Memory B cell (primary cell): ENCODE results near the gene COL25A1.
"Not testable (repeated sequence)": the region's sequence is repeated elsewhere in the genome, so short reads cannot be mapped to it uniquely, and the experiment has no call there.

ENCODE experiments used
- ATAC-seq: fragments of 150-1000 bp; cut with Tn5 transposase; 2 replicates; pipeline ENCODE4 v1.10.0; 2021; ENCODE audit warnings: low read depth, mild to moderate bottlenecking, moderate library complexity
- DNase-seq, 2 donors: peaks; one replicate each; pipeline ENCODE4 v3.0.0; 2022; ENCODE audit warnings: low spot score in 2 of 2
- H3K27ac Mint-ChIP-seq: one replicate; pipeline ENCODE4 v1.8.0; 2022; ENCODE audit warnings: mild to moderate bottlenecking, moderate library complexity, mixed read lengths
- H3K27me3 Mint-ChIP-seq: one replicate; pipeline ENCODE4 v1.8.0; 2022; ENCODE audit warnings: mixed read lengths
- H3K36me3 Mint-ChIP-seq: one replicate; pipeline ENCODE4 v1.8.0; 2022; ENCODE audit warnings: mild to moderate bottlenecking, mixed read lengths
- H3K4me1 Mint-ChIP-seq: one replicate; pipeline ENCODE4 v1.8.0; 2022; ENCODE audit warnings: mixed read lengths
- H3K4me3 Mint-ChIP-seq: one replicate; pipeline ENCODE4 v1.8.0; 2022; ENCODE audit warnings: mild to moderate bottlenecking, moderate library complexity, mixed read lengths
- H3K9me3 Mint-ChIP-seq: one replicate; pipeline ENCODE4 v1.8.0; 2022; ENCODE audit warnings: mixed read lengths

COL25A1 gene

DNA sequence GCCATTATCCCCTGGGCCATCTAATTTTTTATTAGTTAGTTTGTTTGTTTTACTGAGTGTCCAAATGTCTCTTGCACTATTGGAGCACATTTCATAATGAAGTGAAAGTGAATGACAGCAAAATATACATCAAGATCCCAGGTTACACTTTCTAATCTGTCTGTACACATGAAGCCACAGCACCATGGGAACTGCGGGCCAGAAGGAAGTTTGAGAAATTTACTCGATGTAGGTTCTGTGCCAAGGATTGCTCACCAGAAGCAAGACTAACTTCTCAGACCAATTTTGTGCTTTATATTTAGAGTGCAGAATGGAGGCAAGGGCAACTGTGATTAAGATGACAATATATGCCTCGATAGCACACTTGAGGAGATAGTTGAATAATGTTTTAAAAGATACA is 258.0 kb downstream of the COL25A1 start:
- H3K4me1 Mint-ChIP-seq = no peaks in the 10 kb centered on the region
- DNase-seq (no peak), ATAC-seq (no peak)
- peaks cover 1% of the 10 kb centered on the region for H3K9me3 Mint-ChIP-seq
- H3K36me3 Mint-ChIP-seq = no peaks in the 10 kb centered on the region
- no peak overlapping the region for H3K27ac Mint-ChIP-seq
- no peak overlapping the region for H3K4me3 Mint-ChIP-seq
- no peaks in the 10 kb centered on the region for H3K27me3 Mint-ChIP-seq

- Mint-ChIP-seq H3K9me3 (peaks cover 5% of the 10 kb centered on the region), H3K4me1 (no peaks in the 10 kb centered on the region), H3K27ac (no peak overlapping the region), H3K27me3 (peaks cover 4% of the 10 kb centered on the region), H3K4me3 (no peak overlapping the region), H3K36me3 (no peaks in the 10 kb centered on the region)
- DNase-seq = no peak
- ATAC-seq = no peak
Measured at GRCh38 chr4:109043286-109043685, 259.2 kb downstream of the COL25A1 start.

GRCh38 chr4:109041463-109042360 is 260.7 kb downstream of the COL25A1 start:
- Mint-ChIP-seq H3K27ac (no peak overlapping the region), H3K9me3 (peaks cover 4% of the 10 kb centered on the region), H3K4me3 (no peak overlapping the region), H3K27me3 (peaks cover 4% of the 10 kb centered on the region), H3K4me1 (no peaks in the 10 kb centered on the region), H3K36me3 (no peaks in the 10 kb centered on the region)
- ATAC-seq = no peak
- DNase-seq = no peak

DNA sequence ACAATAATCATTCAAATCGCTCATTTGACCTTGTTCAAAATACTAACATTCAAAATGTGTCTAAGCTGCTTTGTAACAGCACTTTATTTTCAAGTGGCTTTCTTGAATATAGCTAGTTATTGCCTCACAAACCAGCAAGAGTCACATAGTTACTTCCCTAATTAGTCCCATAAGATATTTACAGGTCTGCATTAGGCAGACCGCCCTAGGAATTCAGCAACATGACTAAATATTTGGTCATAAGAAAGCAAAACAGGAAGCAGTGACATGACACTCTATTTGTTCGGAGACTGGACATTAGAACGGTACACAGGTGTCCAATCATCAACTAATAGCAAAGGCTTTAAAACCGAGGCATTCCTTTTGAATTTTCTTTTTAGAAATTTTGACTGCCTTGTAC is 262.0 kb downstream of the COL25A1 start:
- Mint-ChIP-seq H3K9me3 (peaks cover 4% of the 10 kb centered on the region), H3K4me3 (no peak overlapping the region), H3K4me1 (no peaks in the 10 kb centered on the region), H3K27me3 (peaks cover 4% of the 10 kb centered on the region), H3K36me3 (no peaks in the 10 kb centered on the region), H3K27ac (no peak overlapping the region)
- DNase-seq (no peak), ATAC-seq (no peak)

DNA sequence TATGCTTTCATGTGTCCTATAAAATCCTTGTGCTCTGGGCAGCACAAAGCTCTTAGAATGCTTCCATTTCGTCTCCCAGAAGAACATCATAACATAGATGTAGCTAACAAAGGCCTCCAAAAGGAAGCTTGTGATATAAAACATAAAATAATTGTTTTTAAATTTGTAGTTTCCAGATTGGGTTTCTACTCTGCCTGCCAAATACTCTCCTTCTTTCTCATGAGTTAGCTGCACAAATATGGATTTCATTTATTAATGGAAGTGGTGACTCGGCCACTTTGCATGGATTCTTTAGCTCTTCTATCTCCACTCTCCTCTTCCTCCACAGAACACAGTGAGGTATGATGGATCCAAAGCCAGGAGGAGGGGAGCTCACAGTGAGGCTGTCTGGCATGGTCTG is 265.4 kb downstream of the COL25A1 start:
- peaks cover 6% of the 10 kb centered on the region for H3K27me3 Mint-ChIP-seq
- ATAC-seq = no peak
- no peaks in the 10 kb centered on the region for H3K36me3 Mint-ChIP-seq
- no peak overlapping the region for H3K4me3 Mint-ChIP-seq
- peaks cover 4% of the 10 kb centered on the region for H3K9me3 Mint-ChIP-seq
- DNase-seq = no peak
- H3K4me1 Mint-ChIP-seq = no peaks in the 10 kb centered on the region
- no peak overlapping the region for H3K27ac Mint-ChIP-seq

DNA sequence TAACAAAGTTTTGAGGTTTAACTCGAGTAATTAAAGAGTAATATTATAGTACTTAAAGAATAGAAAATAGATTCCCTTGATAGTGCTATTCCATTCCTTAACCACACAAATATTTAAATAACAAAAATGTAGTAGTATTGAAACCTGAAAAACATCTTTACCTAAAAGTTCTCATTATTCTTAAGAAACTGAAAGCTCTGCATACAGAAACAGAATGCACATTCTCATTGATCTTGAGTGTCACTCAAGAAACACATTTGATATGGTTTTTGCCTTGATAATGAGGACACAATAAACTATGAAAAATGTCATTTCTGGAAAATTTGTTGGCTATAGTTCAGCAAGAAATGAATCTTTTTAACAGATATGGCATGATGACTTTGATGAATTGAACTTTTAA is 268.5 kb downstream of the COL25A1 start:
- Mint-ChIP-seq H3K27me3 (peaks cover 5% of the 10 kb centered on the region), H3K36me3 (no peaks in the 10 kb centered on the region), H3K9me3 (peaks cover 3% of the 10 kb centered on the region), H3K27ac (no peak overlapping the region), H3K4me1 (no peaks in the 10 kb centered on the region), H3K4me3 (no peak overlapping the region)
- ATAC-seq (no peak), DNase-seq (no peak)

- Mint-ChIP-seq H3K27me3 (peaks cover 1% of the 10 kb centered on the region), H3K4me1 (no peaks in the 10 kb centered on the region), H3K9me3 (no peaks in the 10 kb centered on the region), H3K27ac (no peak overlapping the region), H3K4me3 (no peak overlapping the region), H3K36me3 (no peaks in the 10 kb centered on the region)
- no peak for ATAC-seq
- no peak for DNase-seq
Measured at GRCh38 chr4:109032671-109033070, 269.8 kb downstream of the COL25A1 start.

GRCh38 chr4:109029987-109030386 is 272.5 kb downstream of the COL25A1 start:
- peaks cover 1% of the 10 kb centered on the region for H3K27me3 Mint-ChIP-seq
- DNase-seq (no peak), ATAC-seq (no peak)
- no peaks in the 10 kb centered on the region for H3K36me3 Mint-ChIP-seq
- H3K4me1 Mint-ChIP-seq = no peaks in the 10 kb centered on the region
- H3K9me3 Mint-ChIP-seq = no peaks in the 10 kb centered on the region
- no peak overlapping the region for H3K4me3 Mint-ChIP-seq
- H3K27ac Mint-ChIP-seq = no peak overlapping the region

DNA sequence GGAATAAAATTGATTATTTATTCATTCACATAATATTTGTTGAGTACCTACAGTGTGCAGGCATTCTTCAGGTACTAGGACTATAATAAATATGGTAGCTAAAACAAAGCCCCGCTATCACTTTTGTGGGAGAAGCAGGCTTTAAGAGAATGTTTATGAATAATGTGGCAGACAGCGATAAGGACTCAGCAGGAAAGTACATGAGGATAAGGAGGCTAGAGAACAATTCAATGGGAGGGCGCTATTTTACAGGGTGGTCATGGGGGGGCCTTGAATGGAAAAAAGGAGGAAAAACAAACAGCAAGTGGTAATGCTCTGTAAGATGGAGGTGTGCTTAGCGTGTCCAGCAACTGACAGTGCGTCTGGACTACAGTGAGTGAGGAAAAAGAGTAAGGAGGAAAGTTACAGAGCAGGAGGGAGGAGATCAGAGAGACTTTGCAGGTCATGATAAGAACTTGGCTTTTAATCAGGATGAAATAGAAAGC is 275.4 kb downstream of the COL25A1 start:
- Mint-ChIP-seq H3K4me1 (no peaks in the 10 kb centered on the region), H3K36me3 (no peaks in the 10 kb centered on the region), H3K9me3 (no peaks in the 10 kb centered on the region), H3K27me3 (no peaks in the 10 kb centered on the region), H3K4me3 (no peak overlapping the region), H3K27ac (no peak overlapping the region)
- ATAC-seq (no peak), DNase-seq (no peak)

- Mint-ChIP-seq H3K4me1 (no peaks in the 10 kb centered on the region), H3K9me3 (peaks cover 1% of the 10 kb centered on the region), H3K27ac (no peak overlapping the region), H3K4me3 (no peak overlapping the region), H3K36me3 (no peaks in the 10 kb centered on the region), H3K27me3 (no peaks in the 10 kb centered on the region)
- ATAC-seq = no peak
- DNase-seq = no peak
Measured at GRCh38 chr4:109026588-109026987, 275.9 kb downstream of the COL25A1 start.

DNA sequence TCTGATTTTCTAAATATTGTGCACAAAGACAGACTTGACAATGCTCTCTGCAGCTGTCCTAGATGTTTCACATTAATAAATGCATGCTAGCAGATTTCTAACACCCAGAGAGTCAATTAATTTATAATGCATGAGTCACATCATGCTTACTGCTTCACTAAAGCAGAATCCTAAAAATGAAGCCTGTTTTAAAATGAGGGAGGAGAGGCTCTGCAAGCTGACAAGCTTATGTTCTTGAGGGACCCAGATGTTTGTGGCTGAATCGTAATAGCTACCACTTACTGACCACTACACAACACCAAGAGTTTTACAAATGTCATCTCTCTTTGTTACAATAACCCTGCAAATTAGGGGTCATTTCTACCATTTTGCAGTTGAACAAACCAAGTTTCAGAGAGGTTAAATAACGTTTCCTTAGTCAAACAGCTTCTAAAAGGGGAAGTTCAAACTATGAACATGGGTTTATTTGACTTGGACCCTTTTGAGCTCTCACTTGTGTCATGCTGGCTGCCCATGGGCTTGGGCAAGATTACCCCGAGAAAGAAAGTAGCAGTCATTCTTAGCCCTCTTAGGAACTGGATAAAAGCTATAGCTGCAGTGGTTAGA is 276.9 kb downstream of the COL25A1 start:
- peaks cover 5% of the 10 kb centered on the region for H3K9me3 Mint-ChIP-seq
- no peaks in the 10 kb centered on the region for H3K27me3 Mint-ChIP-seq
- DNase-seq (no peak), ATAC-seq (no peak)
- H3K4me1 Mint-ChIP-seq = no peaks in the 10 kb centered on the region
- H3K4me3 Mint-ChIP-seq = no peak overlapping the region
- no peak overlapping the region for H3K27ac Mint-ChIP-seq
- no peaks in the 10 kb centered on the region for H3K36me3 Mint-ChIP-seq

DNA sequence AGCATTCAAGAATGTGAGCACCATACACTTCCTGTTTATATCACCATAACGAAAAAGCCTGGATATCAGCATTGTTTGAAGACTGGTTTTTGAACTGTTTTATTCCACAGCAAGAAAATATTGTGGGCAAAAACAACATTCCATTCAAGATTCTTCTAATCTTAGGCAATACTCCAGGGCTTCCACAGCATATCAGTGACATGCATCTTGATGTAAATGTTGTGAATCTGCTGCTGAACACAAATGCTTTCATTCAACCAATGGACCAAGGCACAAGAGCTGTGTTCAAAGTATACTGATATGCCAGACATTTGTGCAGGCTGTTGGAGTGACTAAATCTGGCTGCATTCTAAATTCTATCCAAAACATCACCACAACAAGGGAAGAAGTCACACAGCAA is 279.5 kb downstream of the COL25A1 start:
- ATAC-seq (no peak), DNase-seq (no peak)
- no peaks in the 10 kb centered on the region for H3K36me3 Mint-ChIP-seq
- H3K4me3 Mint-ChIP-seq = no peak overlapping the region
- no peaks in the 10 kb centered on the region for H3K27me3 Mint-ChIP-seq
- H3K27ac Mint-ChIP-seq = no peak overlapping the region
- H3K4me1 Mint-ChIP-seq = no peaks in the 10 kb centered on the region
- H3K9me3 Mint-ChIP-seq = peaks cover 5% of the 10 kb centered on the region

- not testable (repeated sequence) for H3K36me3 Mint-ChIP-seq, ATAC-seq, H3K4me1 Mint-ChIP-seq, H3K9me3 Mint-ChIP-seq, H3K27ac Mint-ChIP-seq, H3K27me3 Mint-ChIP-seq, H3K4me3 Mint-ChIP-seq, DNase-seq
Measured at GRCh38 chr4:109021630-109022029, 280.8 kb downstream of the COL25A1 start.

DNA sequence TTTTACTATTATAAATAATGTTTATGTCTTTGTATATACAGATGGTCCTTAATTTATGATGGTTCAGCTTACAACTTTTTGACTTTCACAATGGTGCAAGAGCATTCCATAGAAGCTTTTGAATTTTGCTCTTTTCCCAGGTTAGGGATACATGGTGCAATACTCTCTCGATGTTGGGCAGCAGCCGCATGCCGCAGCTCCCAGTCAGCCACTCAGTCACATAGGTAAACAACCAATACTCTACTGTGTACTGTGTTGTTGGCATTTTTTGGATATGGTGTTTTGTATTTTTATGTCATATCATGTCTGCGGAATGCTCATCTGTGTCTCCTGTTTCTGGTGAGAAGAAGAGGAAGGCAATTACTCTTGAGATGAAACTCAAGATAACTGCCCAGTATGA is 281.6 kb downstream of the COL25A1 start:
- H3K4me3 Mint-ChIP-seq = no peak overlapping the region
- H3K27ac Mint-ChIP-seq = no peak overlapping the region
- H3K36me3 Mint-ChIP-seq = no peaks in the 10 kb centered on the region
- ATAC-seq (no peak), DNase-seq (no peak)
- no peaks in the 10 kb centered on the region for H3K27me3 Mint-ChIP-seq
- peaks cover 5% of the 10 kb centered on the region for H3K9me3 Mint-ChIP-seq
- H3K4me1 Mint-ChIP-seq = no peaks in the 10 kb centered on the region

GRCh38 chr4:109016200-109016599 is 286.3 kb downstream of the COL25A1 start:
- DNase-seq = no peak
- Mint-ChIP-seq H3K4me1 (no peaks in the 10 kb centered on the region), H3K36me3 (no peaks in the 10 kb centered on the region), H3K27me3 (no peaks in the 10 kb centered on the region), H3K27ac (no peak overlapping the region), H3K9me3 (peaks cover 3% of the 10 kb centered on the region), H3K4me3 (no peak overlapping the region)
- ATAC-seq = no peak
